HCT116 (cell line): ENCODE data around the gene BEGAIN. TPM values are rescaled to one million over a fixed set of nuclear protein-coding genes. Genes with fewer than 3 reads are reported as not detected.

ENCODE experiments used
- ATAC-seq: fragments of 200-7000 bp; cut with Tn5 transposase; 2 replicates; pipeline ENCODE4 v1.9.1; 2020; ENCODE audit warnings: mild to moderate bottlenecking, moderate library complexity
- BruUV-seq: library from RNA; stranded (reverse); fragments of 400-500 nt; replicated peaks from 2 replicates; lab custom pipeline; 2021; lab: Mats Ljungman, UMichigan
- CTCF ChIA-PET: fragments of 300-600 bp; sonication (Branson Sonifier 250); formaldehyde crosslinking; loops from one replicate; lab custom pipeline; 2021; ENCODE audit warnings: antibody characterized with exemption; lab: Charles Lee
- POLR2A ChIA-PET: fragments of 300-600, 350-600 bp; sonication (Branson Sonifier 250); formaldehyde crosslinking; loops from one replicate; lab custom pipeline; 2021; ENCODE audit warnings: antibody characterized with exemption; lab: Charles Lee
- RAD21 ChIA-PET, 2 experiments: fragments of 300-600 bp; sonication (Branson Sonifier 250); formaldehyde crosslinking; loops; one replicate each; lab custom pipeline; 2023; ENCODE audit warnings: low total read pairs in 2 of 2; ENCODE audit not compliant: uncharacterized antibody in 2 of 2, unreplicated experiment in 2 of 2, low non-redundant PET in 1 of 2; lab: Charles Lee
- DNase-seq: peaks from one replicate; pipeline ENCODE4 v3.0.0-alpha.2; 2010; ENCODE audit warnings: low read depth, low spot score
- H2AFZ ChIP-seq: fragments of 200-600 bp; shearing (Covaris generic), sonication (generic); 2 replicates; pipeline ENCODE4 v1.6.1; 2017; ENCODE audit warnings: low read depth, mixed run types, mixed read lengths, antibody characterized with exemption, low read length; ENCODE audit not compliant: poor library complexity, severe bottlenecking
- H3K27ac ChIP-seq: 2 replicates; pipeline ENCODE4 v1.5.1; 2012; ENCODE audit warnings: low read depth, low read length
- H3K27me3 ChIP-seq: fragments of 200-600 bp; sonication (generic); 2 replicates; pipeline ENCODE4 v1.6.1; 2016; ENCODE audit warnings: mixed run types, low read length, mixed read lengths; ENCODE audit not compliant: insufficient read depth
- H3K36me3 ChIP-seq, 2 experiments: fragments of 200-500 bp in 1 of 2; fragments of 200-600 bp in 1 of 2; sonication (Bioruptor generic) in 1 of 2; sonication (generic) in 1 of 2; 2 replicates each; pipeline versions ENCODE4 v1.5.1 to v1.6.1; 2014 to 2016; ENCODE audit warnings: low read length in 2 of 2, inconsistent platforms in 1 of 2, mixed read lengths in 1 of 2, mixed run types in 1 of 2; ENCODE audit not compliant: insufficient read depth in 2 of 2, control insufficient read depth in 1 of 2
- H3K4me1 ChIP-seq, 2 experiments: fragments of 200-600 bp in 1 of 2; sonication (generic) in 1 of 2; 2 replicates each; pipeline versions ENCODE4 v1.5.1 to v1.6.1; 2012 to 2017; ENCODE audit warnings: low read length in 2 of 2, inconsistent platforms in 1 of 2, mild to moderate bottlenecking in 1 of 2, mixed read lengths in 1 of 2, mixed run types in 1 of 2, moderate library complexity in 1 of 2; ENCODE audit not compliant: insufficient read depth in 2 of 2, control insufficient read depth in 1 of 2
- H3K4me2 ChIP-seq: fragments of 200-600 bp; sonication (generic); 2 replicates; pipeline ENCODE4 v1.6.1; 2017; ENCODE audit warnings: mixed run types, low read length, mixed read lengths
- H3K4me3 ChIP-seq, 2 experiments: fragments of 200-600 bp in 1 of 2; sonication (generic) in 1 of 2; replicated peaks in 1 of 2; 2 replicates each; pipeline ENCODE4 v1.5.1; 2011 to 2016; ENCODE audit warnings: low read length in 2 of 2, control low read depth in 1 of 2, low read depth in 1 of 2, mild to moderate bottlenecking in 1 of 2, mixed read lengths in 1 of 2, mixed run types in 1 of 2
- H3K79me2 ChIP-seq: fragments of 200-600 bp; sonication (generic); 2 replicates; pipeline ENCODE4 v1.6.1; 2017; ENCODE audit warnings: mild to moderate bottlenecking, mixed run types, low read length, moderate library complexity, mixed read lengths; ENCODE audit not compliant: insufficient read depth
- H3K9ac ChIP-seq: fragments of 200-600 bp; sonication (generic); 2 replicates; pipeline ENCODE4 v1.6.1; 2016; ENCODE audit warnings: low read length, mixed read lengths
- H3K9me2 ChIP-seq: fragments of 200-600 bp; sonication (generic), shearing (Covaris generic); 2 replicates; pipeline ENCODE4 v1.6.1; 2017; ENCODE audit warnings: mixed run types, mild to moderate bottlenecking, moderate library complexity; ENCODE audit not compliant: insufficient read depth
- H3K9me3 ChIP-seq, 2 experiments: fragments of 200-500 bp in 1 of 2; fragments of 200-600 bp in 1 of 2; sonication (Bioruptor generic) in 1 of 2; sonication (generic) in 1 of 2; 2 replicates each; pipeline ENCODE4 v1.6.1; 2014 to 2017; ENCODE audit warnings: low read length in 2 of 2, mixed read lengths in 2 of 2, inconsistent platforms in 1 of 2, low read depth in 1 of 2, mild to moderate bottlenecking in 1 of 2, mixed run types in 1 of 2, moderate library complexity in 1 of 2; ENCODE audit not compliant: control insufficient read depth in 1 of 2, insufficient read depth in 1 of 2
- H4K20me1 ChIP-seq: fragments of 200-600 bp; sonication (generic), shearing (Covaris generic); 2 replicates; pipeline ENCODE4 v1.6.1; 2017; ENCODE audit warnings: mixed run types, mild to moderate bottlenecking, moderate library complexity; ENCODE audit not compliant: insufficient read depth
- CEBPB ChIP-seq: IDR thresholded peaks from 2 replicates; pipeline ENCODE4 v1.6.1; 2012; ENCODE audit warnings: low read depth
- FOSL1 ChIP-seq: IDR thresholded peaks from 2 replicates; pipeline ENCODE4 v1.6.1; 2012; ENCODE audit warnings: low read depth
- POLR2A ChIP-seq: IDR thresholded peaks from 2 replicates; pipeline ENCODE4 v1.7.0; 2011; ENCODE audit warnings: borderline replicate concordance; ENCODE audit not compliant: insufficient read depth, insufficient read length; ENCODE audit errors: extremely low read depth
- RAD21 ChIP-seq: IDR thresholded peaks from 2 replicates; pipeline ENCODE4 v1.6.1; 2012; ENCODE audit warnings: low read depth, mild to moderate bottlenecking
- SIN3A ChIP-seq: IDR thresholded peaks from 2 replicates; pipeline ENCODE4 v1.6.1; 2012; ENCODE audit warnings: low read depth
- SRF ChIP-seq: IDR thresholded peaks from 2 replicates; pipeline ENCODE4 v1.6.1; 2012; ENCODE audit warnings: low read depth
- TCF7L2 ChIP-seq: IDR thresholded peaks from 2 replicates; pipeline ENCODE4 v1.7.0; 2011; ENCODE audit warnings: borderline replicate concordance, inconsistent platforms; ENCODE audit not compliant: insufficient read depth, insufficient read length; ENCODE audit errors: extremely low read depth
- ZBTB33 ChIP-seq: IDR thresholded peaks from 2 replicates; pipeline ENCODE4 v1.6.1; 2011; ENCODE audit warnings: mild to moderate bottlenecking, low read length, moderate library complexity; ENCODE audit not compliant: insufficient replicate concordance; ENCODE audit errors: extremely low read depth
- ZNF274 ChIP-seq: fragments of 200-500 bp; sonication (Bioruptor generic); IDR thresholded peaks from 2 replicates; pipeline ENCODE4 v1.6.1; 2014; ENCODE audit warnings: mild to moderate bottlenecking, low read depth, low read length, inconsistent platforms
- intact Hi-C: fragments of 100-400 bp; cut with micrococcal nuclease; formaldehyde crosslinking; loops from 2 replicates; pipeline ENCODE4 v1.10.0; 2022
- total RNA-seq: library from RNA; stranded (reverse); gene quantifications from one replicate; pipeline ENCODE4 v1.2.1, GENCODE V29; 2021; ENCODE audit not compliant: unreplicated experiment
- TF ChIP-seq, protein P1 (sequence below): IDR thresholded peaks from 2 replicates; pipeline ENCODE4 v1.6.1; 2012
- TF ChIP-seq, protein P2 (sequence below): IDR thresholded peaks from 2 replicates; pipeline ENCODE4 v1.6.1; 2012; ENCODE audit warnings: low read depth

BEGAIN gene
- total RNA-seq, 1 experiment from 2014 or later = 8.5 TPM

- no peak overlapping the region for H3K4me3 ChIP-seq
- peaks cover 0 to under 1% of the 10 kb centered on the region in 2 experiments; a peak in 3 of 4 replicates for H3K4me1 ChIP-seq
- no peaks in the 10 kb centered on the region for H3K36me3 ChIP-seq
- no TSS peak for BruUV-seq
- no peaks in the 10 kb centered on the region for H3K9me3 ChIP-seq
- ChIA-PET RAD21 (no interaction called here), CTCF (no interaction called here), POLR2A (no interaction called here)
- ATAC-seq = no peak
- TF ChIP-seq POLR2A (no peak), RAD21 (no peak), TCF7L2 (no peak), SIN3A (no peak), ZBTB33 (no peak), ZNF274 (no peak), FOSL1 (no peak), SRF (no peak), CEBPB (no peak)
- TF ChIP-seq, protein P1, sequence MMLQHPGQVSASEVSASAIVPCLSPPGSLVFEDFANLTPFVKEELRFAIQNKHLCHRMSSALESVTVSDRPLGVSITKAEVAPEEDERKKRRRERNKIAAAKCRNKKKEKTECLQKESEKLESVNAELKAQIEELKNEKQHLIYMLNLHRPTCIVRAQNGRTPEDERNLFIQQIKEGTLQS = no peak
- TF ChIP-seq, protein P2, sequence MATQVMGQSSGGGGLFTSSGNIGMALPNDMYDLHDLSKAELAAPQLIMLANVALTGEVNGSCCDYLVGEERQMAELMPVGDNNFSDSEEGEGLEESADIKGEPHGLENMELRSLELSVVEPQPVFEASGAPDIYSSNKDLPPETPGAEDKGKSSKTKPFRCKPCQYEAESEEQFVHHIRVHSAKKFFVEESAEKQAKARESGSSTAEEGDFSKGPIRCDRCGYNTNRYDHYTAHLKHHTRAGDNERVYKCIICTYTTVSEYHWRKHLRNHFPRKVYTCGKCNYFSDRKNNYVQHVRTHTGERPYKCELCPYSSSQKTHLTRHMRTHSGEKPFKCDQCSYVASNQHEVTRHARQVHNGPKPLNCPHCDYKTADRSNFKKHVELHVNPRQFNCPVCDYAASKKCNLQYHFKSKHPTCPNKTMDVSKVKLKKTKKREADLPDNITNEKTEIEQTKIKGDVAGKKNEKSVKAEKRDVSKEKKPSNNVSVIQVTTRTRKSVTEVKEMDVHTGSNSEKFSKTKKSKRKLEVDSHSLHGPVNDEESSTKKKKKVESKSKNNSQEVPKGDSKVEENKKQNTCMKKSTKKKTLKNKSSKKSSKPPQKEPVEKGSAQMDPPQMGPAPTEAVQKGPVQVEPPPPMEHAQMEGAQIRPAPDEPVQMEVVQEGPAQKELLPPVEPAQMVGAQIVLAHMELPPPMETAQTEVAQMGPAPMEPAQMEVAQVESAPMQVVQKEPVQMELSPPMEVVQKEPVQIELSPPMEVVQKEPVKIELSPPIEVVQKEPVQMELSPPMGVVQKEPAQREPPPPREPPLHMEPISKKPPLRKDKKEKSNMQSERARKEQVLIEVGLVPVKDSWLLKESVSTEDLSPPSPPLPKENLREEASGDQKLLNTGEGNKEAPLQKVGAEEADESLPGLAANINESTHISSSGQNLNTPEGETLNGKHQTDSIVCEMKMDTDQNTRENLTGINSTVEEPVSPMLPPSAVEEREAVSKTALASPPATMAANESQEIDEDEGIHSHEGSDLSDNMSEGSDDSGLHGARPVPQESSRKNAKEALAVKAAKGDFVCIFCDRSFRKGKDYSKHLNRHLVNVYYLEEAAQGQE = no peak
- H4K20me1 ChIP-seq = no peaks in the 10 kb centered on the region
- no peak for DNase-seq
- no peak overlapping the region for H2AFZ ChIP-seq
- H3K9me2 ChIP-seq = no peaks in the 10 kb centered on the region
- H3K4me2 ChIP-seq = no peak overlapping the region
- intact Hi-C loops = no loop called here
- H3K79me2 ChIP-seq = no peaks in the 10 kb centered on the region
- no peak overlapping the region for H3K9ac ChIP-seq
- no peak overlapping the region for H3K27ac ChIP-seq
- no peaks in the 10 kb centered on the region for H3K27me3 ChIP-seq
Measured at GRCh38 chr14:100580316-100581227, 6.6 kb downstream of the BEGAIN start.
